HFFc6 (cell line): ENCODE measurements around the gene IFI6. TPM values are rescaled to one million over a fixed set of nuclear protein-coding genes. Genes with fewer than 3 reads are reported as not detected.
A peak's percentile ranks its signal among the peaks of the same experiment; 100 is the strongest.

Experiments used
- DNase-seq: peaks from one replicate; pipeline ENCODE4 v3.0.0-alpha.2; 2018
- H3K27ac Mint-ChIP-seq: 2 replicates; pipeline ENCODE4 v1.8.0; 2020; ENCODE audit warnings: mild to moderate bottlenecking, mixed read lengths
- H3K27me3 Mint-ChIP-seq: 2 replicates; pipeline ENCODE4 v1.8.0; 2021; ENCODE audit warnings: mild to moderate bottlenecking, moderate library complexity, mixed read lengths; ENCODE audit not compliant: insufficient read depth
- H3K36me3 Mint-ChIP-seq: 2 replicates; pipeline ENCODE4 v1.8.0; 2021; ENCODE audit warnings: low read depth, mixed read lengths
- H3K4me1 Mint-ChIP-seq: 2 replicates; pipeline ENCODE4 v1.8.0; 2020; ENCODE audit warnings: low read depth, mixed read lengths
- H3K4me3 Mint-ChIP-seq: 2 replicates; pipeline ENCODE4 v1.8.0; 2020; ENCODE audit warnings: mild to moderate bottlenecking, moderate library complexity, mixed read lengths
- H3K9me3 Mint-ChIP-seq: 2 replicates; pipeline ENCODE4 v1.8.0; 2020; ENCODE audit warnings: mild to moderate bottlenecking, mixed read lengths
- total RNA-seq, 6 experiments: library from RNA; stranded (reverse); fragmentation: NEBNext Ultra II Directional; extraction: Animal tissue kit (Norgen Biotek cat#: 25700); gene quantifications; 2 replicates in 1 of 6; 3 replicates in 5 of 6; pipeline ENCODE4 v1.2.3, GENCODE V29; 2021
- TF ChIP-seq, protein P1 (sequence below): fragments of 200-600 bp; sonication (generic); IDR thresholded peaks from 2 replicates; pipeline ENCODE4 v1.5.0; 2021; ENCODE audit warnings: antibody characterized with exemption, mild to moderate bottlenecking

IFI6 gene
- total RNA-seq, 6 experiments from 2014 or later = 16.7 to 23.8 (median 20.5) TPM

DNA sequence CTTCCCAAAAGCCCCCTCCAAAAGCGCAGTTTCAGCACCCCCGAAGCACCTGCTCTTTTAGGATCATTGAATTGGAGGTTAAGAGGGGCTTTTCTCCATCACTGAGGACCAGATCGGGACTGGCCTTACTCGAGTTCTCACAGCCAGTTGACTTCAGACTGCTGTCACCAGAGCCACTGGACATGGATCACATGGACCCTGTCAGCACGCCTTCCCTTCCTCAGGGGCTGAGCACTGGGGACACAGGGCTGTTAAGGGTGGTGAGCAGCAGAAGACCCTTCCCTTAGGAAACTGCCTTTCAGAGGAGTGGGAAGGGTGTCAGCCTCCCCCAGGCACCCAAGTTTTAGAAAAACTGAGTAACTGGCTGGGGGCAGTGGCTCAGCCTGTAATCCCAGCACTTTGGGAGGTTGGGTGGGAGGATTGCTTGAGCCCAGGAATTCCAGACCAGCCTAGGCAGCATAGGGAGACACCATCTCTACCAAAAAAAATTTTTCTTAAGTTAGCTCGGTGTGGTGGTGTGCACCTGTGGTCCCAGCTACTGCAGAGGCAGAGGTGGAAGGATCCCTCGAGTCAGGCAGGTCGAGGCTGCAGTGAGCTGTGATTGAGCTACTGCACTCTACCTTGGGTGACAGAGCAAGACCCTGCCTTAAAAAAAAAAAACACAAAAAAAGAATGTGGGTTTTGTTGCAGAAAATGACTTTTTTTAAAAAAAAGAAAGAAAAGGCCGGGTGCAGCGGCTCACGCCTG lies 36.4 kb downstream of the IFI6 start:
- Mint-ChIP-seq H3K36me3 (no peaks in the 10 kb centered on the region), H3K27me3 (peaks cover 19% of the 10 kb centered on the region), H3K9me3 (no peaks in the 10 kb centered on the region), H3K4me1 (peaks cover 11% of the 10 kb centered on the region), H3K27ac (no peak overlapping the region), H3K4me3 (no peak overlapping the region)
- TF ChIP-seq, protein P1, sequence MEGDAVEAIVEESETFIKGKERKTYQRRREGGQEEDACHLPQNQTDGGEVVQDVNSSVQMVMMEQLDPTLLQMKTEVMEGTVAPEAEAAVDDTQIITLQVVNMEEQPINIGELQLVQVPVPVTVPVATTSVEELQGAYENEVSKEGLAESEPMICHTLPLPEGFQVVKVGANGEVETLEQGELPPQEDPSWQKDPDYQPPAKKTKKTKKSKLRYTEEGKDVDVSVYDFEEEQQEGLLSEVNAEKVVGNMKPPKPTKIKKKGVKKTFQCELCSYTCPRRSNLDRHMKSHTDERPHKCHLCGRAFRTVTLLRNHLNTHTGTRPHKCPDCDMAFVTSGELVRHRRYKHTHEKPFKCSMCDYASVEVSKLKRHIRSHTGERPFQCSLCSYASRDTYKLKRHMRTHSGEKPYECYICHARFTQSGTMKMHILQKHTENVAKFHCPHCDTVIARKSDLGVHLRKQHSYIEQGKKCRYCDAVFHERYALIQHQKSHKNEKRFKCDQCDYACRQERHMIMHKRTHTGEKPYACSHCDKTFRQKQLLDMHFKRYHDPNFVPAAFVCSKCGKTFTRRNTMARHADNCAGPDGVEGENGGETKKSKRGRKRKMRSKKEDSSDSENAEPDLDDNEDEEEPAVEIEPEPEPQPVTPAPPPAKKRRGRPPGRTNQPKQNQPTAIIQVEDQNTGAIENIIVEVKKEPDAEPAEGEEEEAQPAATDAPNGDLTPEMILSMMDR = no peak
- no peak for DNase-seq

DNA sequence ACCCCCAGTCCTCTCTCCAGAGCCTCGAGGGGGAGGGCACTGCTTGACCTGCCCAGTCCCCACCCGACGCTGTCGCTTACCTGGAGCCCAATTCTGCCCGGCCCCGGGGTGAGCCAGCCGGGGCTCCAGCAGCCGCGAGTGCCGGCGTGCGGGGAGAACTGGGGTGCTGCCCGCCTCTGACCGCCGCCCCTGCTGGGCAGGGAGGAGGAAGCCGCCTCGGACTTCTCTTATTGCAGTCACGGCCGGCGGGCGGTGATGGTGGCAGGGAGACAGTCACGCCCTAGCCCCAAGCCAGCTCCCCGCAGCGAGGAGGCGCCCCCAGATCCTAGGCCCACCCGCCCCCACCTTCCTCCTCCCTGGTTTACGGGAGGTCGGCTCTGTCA lies 37.0 kb downstream of the IFI6 start, which contains the start of gene FGR:
Gene FGR (minus strand): TSS at position 201 of the 383 bp plus-strand sequence. CDS start 11,269 bp downstream, outside the sequence.
- peaks cover 11% of the 10 kb centered on the region for H3K4me1 Mint-ChIP-seq
- peak within 1 kb of the TSS; percentile 65 for H3K4me3 Mint-ChIP-seq
- H3K27ac Mint-ChIP-seq = no peak within 1 kb of the TSS
- H3K9me3 Mint-ChIP-seq = no peaks in the 10 kb centered on the region
- no peaks in the 10 kb centered on the region for H3K36me3 Mint-ChIP-seq
- H3K27me3 Mint-ChIP-seq = peaks cover 22% of the 10 kb centered on the region
- TF ChIP-seq, protein P1 = no peak
- DNase-seq = no peak

DNA sequence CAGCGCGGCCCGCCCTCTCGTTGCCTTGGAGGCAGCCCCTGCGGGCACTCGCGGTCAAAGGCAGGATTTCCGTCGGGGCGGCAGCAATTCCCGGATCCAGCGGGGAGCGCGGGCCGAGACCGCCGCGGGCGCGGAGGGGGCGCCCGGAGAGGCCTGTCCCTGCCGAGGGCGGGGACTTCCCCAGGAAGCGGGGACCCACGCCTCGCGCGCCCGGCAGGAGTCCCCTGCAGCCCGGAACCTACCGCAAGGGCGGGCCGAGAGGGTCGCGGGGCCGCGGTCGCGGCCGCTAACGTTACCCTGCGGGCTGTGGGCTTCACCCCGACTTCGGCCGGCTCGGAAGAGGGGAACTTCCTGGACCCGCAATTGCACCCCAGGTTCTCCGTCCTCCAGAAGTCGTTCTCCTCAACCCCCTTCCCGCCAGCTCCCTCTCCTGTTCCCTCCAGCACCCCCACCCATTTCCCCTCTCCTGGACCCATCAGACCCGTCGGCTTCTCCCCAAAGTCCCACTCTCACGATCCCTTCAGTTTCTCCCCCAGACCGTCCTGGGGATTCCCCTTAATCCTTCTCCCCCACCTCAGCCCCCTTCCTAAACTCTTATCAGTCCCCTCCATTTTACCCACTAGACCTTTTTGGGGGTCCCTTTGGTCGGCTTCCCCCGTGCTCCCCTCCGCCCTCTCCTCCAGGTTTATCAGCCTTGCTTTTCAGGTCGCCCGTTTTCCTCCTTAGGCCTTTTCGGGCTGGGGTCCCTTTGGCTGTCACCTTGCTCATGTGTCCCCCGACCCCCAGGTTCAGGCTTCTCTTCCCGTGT lies 37.6 kb downstream of the IFI6 start:
- no peaks in the 10 kb centered on the region for H3K9me3 Mint-ChIP-seq
- no peak for DNase-seq
- H3K27me3 Mint-ChIP-seq = peaks cover 19% of the 10 kb centered on the region
- H3K27ac Mint-ChIP-seq = no peak overlapping the region
- H3K4me3 Mint-ChIP-seq = peak overlapping the region; percentile 65
- TF ChIP-seq, protein P1 = no peak
- H3K4me1 Mint-ChIP-seq = peaks cover 11% of the 10 kb centered on the region
- no peaks in the 10 kb centered on the region for H3K36me3 Mint-ChIP-seq

DNA sequence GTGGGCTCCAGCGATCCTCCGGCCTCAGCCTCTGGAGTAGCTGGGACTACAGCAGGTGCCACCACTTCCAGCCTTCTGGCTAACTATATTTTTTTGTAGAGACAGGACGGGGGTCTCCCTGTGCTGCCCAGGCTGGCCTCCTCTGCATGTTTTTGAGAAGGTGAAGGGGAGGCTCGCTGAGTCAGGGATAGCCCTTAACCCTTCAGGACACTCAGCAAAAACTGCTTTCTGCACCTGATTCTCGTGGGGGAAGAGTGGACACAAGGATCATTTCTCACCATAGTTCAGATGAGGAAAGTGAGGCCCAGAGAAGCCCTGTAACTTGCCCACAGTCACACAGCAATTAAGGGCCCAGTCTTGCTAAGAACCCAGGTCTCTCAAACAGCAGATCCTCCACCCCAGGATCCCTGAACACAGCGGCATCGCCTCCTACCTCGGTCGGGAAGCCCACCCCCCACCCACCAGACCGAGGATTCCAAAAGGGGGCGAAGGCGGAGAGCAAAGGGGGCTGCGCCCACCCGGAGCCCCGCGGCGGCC lies 38.3 kb downstream of the IFI6 start:
- Mint-ChIP-seq H3K4me1 (peaks cover 11% of the 10 kb centered on the region), H3K36me3 (no peaks in the 10 kb centered on the region), H3K27ac (no peak overlapping the region), H3K9me3 (no peaks in the 10 kb centered on the region), H3K4me3 (peak overlapping the region; percentile 55), H3K27me3 (peaks cover 19% of the 10 kb centered on the region)
- TF ChIP-seq, protein P1 = no peak
- no peak for DNase-seq

DNA sequence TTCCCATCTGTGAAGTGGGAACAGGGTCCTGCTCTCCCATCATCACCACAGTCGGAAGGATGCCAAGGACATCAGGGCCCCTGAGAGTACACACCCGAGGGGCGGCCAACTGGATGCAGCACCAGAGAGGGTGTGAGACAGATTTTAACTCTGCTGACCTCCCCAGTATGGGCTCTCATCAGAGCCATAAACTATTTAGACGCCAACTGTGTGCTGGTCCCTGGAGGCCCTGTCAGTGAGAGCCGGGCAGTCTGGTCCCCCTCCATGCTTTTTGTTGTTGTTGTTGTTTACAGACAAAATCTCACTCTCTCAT lies 38.7 kb downstream of the IFI6 start:
- Mint-ChIP-seq H3K4me1 (peaks cover 11% of the 10 kb centered on the region), H3K4me3 (no peak overlapping the region), H3K27ac (no peak overlapping the region), H3K36me3 (no peaks in the 10 kb centered on the region), H3K27me3 (peaks cover 19% of the 10 kb centered on the region), H3K9me3 (no peaks in the 10 kb centered on the region)
- TF ChIP-seq, protein P1 = no peak
- DNase-seq = no peak
